ENCODE results near the gene IL15RA. TPM values are rescaled to one million over a fixed set of nuclear protein-coding genes. Genes with fewer than 3 reads are reported as not detected.
"Not testable (repeated sequence)": the region's sequence is repeated elsewhere in the genome, so short reads cannot be mapped to it uniquely, and the experiment has no call there.

The IL15RA gene
- polyA plus RNA-seq, 6 donors from 2014 or later: 0.94 to 2.3 (median 1.9) TPM; not detected in 1

- ATAC-seq (ENCODE audit: low read depth in 2 of 2) (no peak), DNase-seq (no peak)
- H3K9me3 Mint-ChIP-seq: no peaks in the 10 kb centered on the region
- H3K36me3 Mint-ChIP-seq: peaks cover 12 to 46% of the 10 kb centered on the region in 2 donors
- H3K4me1 Mint-ChIP-seq: peaks cover 0 to 5% (median 5%) of the 10 kb centered on the region in 3 donors
- H3K27me3 Mint-ChIP-seq: no peaks in the 10 kb centered on the region
- no peak overlapping the region for H3K4me3 Mint-ChIP-seq
- H3K27ac Mint-ChIP-seq: peak overlapping the region in 1 of 6 donors; percentile 36
These were observed 61.9 kb downstream of the IL15RA start for GRCh38 chr10:5915451-5915850.

DNA sequence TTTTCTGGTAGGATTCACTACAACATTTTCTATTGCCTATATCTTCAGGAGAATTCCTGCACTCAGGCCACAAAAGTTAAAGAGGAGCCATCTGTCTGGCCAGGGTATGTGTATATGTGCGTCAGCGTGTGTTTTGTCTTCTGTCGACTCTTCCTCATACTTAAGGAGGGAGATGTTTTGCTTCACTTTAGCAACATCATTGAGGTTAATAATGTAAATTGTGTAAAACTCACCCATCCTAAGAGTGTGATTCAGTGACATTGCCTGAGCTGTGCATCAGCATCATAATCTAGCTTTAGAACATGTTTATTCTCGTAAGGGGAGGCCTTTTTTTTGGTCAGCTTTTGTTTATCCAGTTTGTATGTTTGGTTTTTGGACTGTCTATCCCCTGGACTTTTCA is 63.6 kb downstream of the IL15RA start:
- no peaks in the 10 kb centered on the region for H3K9me3 Mint-ChIP-seq
- no peak overlapping the region for H3K27ac Mint-ChIP-seq
- ATAC-seq (ENCODE audit: low read depth in 2 of 2) (no peak), DNase-seq (no peak)
- H3K36me3 Mint-ChIP-seq: peaks cover 18 to 47% of the 10 kb centered on the region in 2 donors
- peaks cover 0 to 5% (median 5%) of the 10 kb centered on the region in 3 donors for H3K4me1 Mint-ChIP-seq
- no peak overlapping the region for H3K4me3 Mint-ChIP-seq
- H3K27me3 Mint-ChIP-seq: no peaks in the 10 kb centered on the region

- DNase-seq (no peak), ATAC-seq (ENCODE audit: low read depth in 2 of 2) (no peak)
- H3K4me1 Mint-ChIP-seq: peaks cover 2 to 16% (median 7%) of the 10 kb centered on the region in 3 donors
- H3K27me3 Mint-ChIP-seq: no peaks in the 10 kb centered on the region
- peaks cover 24 to 49% of the 10 kb centered on the region in 2 donors for H3K36me3 Mint-ChIP-seq
- no peak overlapping the region for H3K4me3 Mint-ChIP-seq
- peaks cover 0 to 2% (median 0%) of the 10 kb centered on the region in 7 donors for H3K9me3 Mint-ChIP-seq
- peak overlapping the region in 4 of 6 donors; percentile 9 to 92 (median 44) for H3K27ac Mint-ChIP-seq
These were observed 65.7 kb downstream of the IL15RA start for GRCh38 chr10:5911670-5912069.

DNA sequence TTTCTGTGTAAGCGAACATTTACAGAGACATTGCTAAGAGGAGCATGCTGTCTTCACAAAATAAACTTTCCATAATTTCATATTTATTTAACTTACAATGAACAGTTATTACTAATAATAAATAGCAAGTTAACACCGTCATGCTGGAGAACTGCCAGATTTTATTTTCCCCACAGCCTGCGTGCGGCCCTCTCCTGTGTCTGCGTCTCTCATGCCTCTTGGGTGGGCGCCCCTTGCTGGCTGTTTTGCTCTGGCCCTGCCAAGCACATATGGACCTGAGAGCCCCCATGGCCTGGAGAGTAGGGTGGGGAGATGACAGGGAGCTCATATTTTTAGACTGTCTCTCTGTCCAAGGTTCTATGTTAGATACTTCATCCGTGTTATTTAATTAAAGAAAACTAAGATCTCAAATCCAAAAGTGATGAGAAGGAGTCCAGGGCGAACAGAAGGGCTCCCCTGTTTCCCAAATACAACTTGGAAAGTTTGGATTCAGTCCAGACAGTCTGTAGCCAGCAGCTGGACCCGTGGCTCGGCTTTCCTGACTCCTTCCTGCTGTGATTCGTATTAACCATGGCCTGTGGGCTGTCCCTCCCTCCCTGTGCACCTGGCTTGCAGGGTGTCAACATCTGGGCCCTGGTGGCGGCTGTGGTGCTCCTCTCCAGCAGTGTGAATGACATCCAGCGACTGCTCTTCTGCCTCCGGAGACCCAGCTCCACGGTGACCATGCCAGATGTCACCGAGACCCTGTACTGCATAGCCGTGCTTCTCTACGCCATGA is 66.8 kb downstream of the IL15RA start:
- Mint-ChIP-seq H3K36me3 (peaks cover 27 to 42% of the 10 kb centered on the region in 2 donors), H3K27ac (no peak overlapping the region), H3K9me3 (peaks cover 0 to 2% (median 0%) of the 10 kb centered on the region in 7 donors), H3K4me1 (peaks cover 11 to 17% (median 11%) of the 10 kb centered on the region in 3 donors), H3K4me3 (no peak overlapping the region), H3K27me3 (no peaks in the 10 kb centered on the region)
- no peak for DNase-seq
- ATAC-seq (ENCODE audit: low read depth in 2 of 2): no peak

DNA sequence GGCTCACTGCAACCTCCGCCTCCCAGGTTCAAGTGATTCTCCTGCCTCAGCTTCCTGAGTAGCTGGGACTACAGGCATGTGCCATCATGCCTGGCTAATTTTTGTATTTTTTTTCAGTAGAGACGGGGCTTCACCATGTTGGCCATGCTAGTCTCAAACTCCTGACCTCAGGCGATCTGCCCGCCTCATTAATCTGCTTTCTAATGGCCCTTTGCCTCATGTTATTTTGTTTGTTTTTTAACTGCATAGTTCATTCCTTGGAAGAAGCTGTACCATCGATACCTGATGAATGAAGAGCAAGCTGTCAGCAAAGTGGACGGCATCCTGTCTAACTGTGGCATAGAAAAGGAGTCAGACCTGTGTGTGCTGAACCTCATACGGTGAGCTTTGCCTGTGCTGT is 68.7 kb downstream of the IL15RA start:
- peaks cover 17 to 26% (median 17%) of the 10 kb centered on the region in 3 donors for H3K4me1 Mint-ChIP-seq
- not testable (repeated sequence) for ATAC-seq (ENCODE audit: low read depth in 2 of 2); H3K4me3 Mint-ChIP-seq; DNase-seq; H3K27me3 Mint-ChIP-seq; H3K9me3 Mint-ChIP-seq
- H3K36me3 Mint-ChIP-seq: peaks cover 25 to 27% of the 10 kb centered on the region in 2 donors
- H3K27ac Mint-ChIP-seq: peak overlapping the region in 2 of 6 donors; percentile 26 to 51

GRCh38 chr10:5906651-5907050 is 70.7 kb downstream of the IL15RA start:
- Mint-ChIP-seq H3K27me3 (no peaks in the 10 kb centered on the region), H3K27ac (peak overlapping the region in 1 of 6 donors; percentile 84), H3K4me1 (peaks cover 18 to 29% (median 19%) of the 10 kb centered on the region in 3 donors), H3K4me3 (no peak overlapping the region), H3K36me3 (peaks cover 20 to 21% of the 10 kb centered on the region in 2 donors), H3K9me3 (peaks cover 0 to 2% (median 0%) of the 10 kb centered on the region in 7 donors)
- DNase-seq: no peak
- ATAC-seq (ENCODE audit: low read depth in 2 of 2): no peak

DNA sequence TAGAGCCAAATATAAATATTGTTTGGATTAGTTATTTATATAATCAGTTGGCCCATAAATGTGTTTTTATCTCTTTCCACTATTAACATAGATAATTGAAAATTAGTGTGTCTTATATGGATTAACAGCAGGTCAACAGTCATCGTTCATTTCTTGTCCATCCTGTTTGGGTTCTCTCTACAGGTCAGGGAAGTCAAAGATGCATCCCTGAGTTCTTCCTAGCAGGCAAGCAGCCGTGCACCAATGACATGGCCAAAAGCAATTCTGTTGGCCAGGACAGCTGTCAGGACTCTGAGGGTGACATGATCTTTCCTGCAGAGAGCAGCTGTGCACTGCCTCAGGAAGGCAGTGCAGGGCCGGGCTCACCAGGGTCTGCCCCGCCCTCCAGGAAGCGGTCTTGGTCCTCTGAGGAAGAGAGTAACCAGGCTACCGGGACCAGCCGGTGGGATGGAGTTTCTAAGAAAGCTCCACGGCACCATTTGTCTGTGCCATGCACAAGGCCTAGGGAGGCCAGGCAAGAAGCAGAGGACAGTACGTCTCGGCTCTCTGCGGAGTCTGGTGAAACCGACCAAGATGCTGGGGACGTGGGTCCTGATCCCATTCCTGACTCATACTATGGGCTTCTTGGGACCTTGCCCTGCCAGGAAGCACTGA is 71.4 kb downstream of the IL15RA start:
- Mint-ChIP-seq H3K36me3 (peaks cover 16% of the 10 kb centered on the region in 2 donors), H3K4me3 (peak overlapping the region in 1 of 8 donors; percentile 57), H3K4me1 (peaks cover 15 to 25% (median 19%) of the 10 kb centered on the region in 3 donors), H3K27ac (peak overlapping the region in 2 of 6 donors; percentile 12 to 26), H3K27me3 (no peaks in the 10 kb centered on the region), H3K9me3 (peaks cover 0 to 2% (median 0%) of the 10 kb centered on the region in 7 donors)
- DNase-seq (no peak), ATAC-seq (ENCODE audit: low read depth in 2 of 2) (no peak)

DNA sequence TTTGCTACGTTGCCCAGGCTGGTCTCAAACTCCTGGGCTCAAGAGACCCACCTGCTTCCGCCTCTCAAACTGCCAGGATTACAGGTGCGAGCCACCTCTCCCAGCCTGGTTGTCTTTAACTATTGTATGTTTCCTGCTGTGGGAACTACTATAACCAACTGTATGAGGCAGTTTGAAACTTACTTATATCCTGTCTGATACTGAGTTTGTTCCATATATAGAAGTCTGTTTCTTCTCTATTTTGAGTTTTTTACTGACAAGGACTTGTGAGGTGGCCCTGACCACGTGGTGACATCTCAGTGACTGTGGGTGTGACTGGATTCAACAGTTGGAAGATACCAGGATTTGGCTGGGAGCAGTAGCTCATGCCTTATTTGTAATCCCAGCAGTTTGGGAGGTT is 73.1 kb downstream of the IL15RA start:
- H3K27ac Mint-ChIP-seq: peak overlapping the region in 3 of 6 donors; percentile 83 to 90 (median 89)

GRCh38 chr10:5903563-5903962 is 73.8 kb downstream of the IL15RA start:
- H3K27me3 Mint-ChIP-seq: no peaks in the 10 kb centered on the region
- H3K9me3 Mint-ChIP-seq: peaks cover 0 to 2% (median 0%) of the 10 kb centered on the region in 7 donors
- peak overlapping the region in 1 of 6 donors; percentile 54 for H3K27ac Mint-ChIP-seq
- peaks cover 8 to 10% of the 10 kb centered on the region in 2 donors for H3K36me3 Mint-ChIP-seq
- H3K4me1 Mint-ChIP-seq: peaks cover 15 to 32% (median 30%) of the 10 kb centered on the region in 3 donors
- H3K4me3 Mint-ChIP-seq: no peak overlapping the region
- ATAC-seq (ENCODE audit: low read depth in 2 of 2) (no peak), DNase-seq (no peak)

More for the DNA sequence above, 73.1 kb downstream of the IL15RA start:
- Mint-ChIP-seq H3K36me3 (peaks cover 14 to 16% of the 10 kb centered on the region in 2 donors), H3K4me3 (peak overlapping the region in 3 of 8 donors; percentile 20 to 45 (median 21)), H3K4me1 (peaks cover 15 to 29% (median 28%) of the 10 kb centered on the region in 3 donors), H3K9me3 (peaks cover 0 to 2% (median 0%) of the 10 kb centered on the region in 7 donors), H3K27me3 (no peaks in the 10 kb centered on the region)
- ATAC-seq (ENCODE audit: low read depth in 2 of 2) (no peak), DNase-seq (no peak)

DNA sequence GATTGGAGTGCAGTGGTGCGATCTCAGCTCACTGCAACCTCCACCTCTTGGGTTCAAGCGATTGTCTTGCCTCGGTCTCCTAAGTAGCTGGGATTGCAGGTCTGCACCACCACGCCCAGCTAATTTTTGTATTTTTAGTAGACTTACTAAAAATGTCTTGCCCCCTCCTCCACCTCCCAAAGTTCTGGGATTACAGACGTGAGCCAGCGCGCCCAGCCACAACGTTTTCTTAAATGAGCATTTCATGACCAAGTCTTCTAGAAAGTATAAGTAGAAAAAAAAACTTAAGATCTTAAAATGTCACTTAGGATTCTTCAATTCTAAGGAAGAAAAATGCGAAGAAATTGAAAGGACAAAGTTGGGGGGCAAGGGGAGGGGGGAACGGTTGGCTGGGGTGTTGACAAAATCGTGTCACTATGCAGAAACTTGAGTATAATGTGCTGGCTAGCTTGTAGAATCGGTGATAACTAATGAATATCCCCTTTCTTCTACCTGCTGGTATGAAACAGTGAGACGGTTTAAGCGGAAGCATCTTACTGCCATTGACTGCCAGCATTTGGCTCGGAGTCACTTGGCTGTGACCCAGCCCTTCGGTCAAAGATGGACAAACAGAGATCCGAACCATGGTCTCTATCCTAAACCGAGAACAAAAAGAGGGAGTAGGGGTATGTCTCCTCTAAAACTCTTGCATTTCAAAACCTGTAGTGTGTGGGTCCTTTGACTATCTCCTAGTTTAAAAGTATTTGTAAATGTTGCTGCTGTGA is 74.7 kb downstream of the IL15RA start:
- no peak for ATAC-seq (ENCODE audit: low read depth in 2 of 2)
- DNase-seq: no peak
- no peaks in the 10 kb centered on the region for H3K9me3 Mint-ChIP-seq
- H3K27me3 Mint-ChIP-seq: no peaks in the 10 kb centered on the region
- H3K4me3 Mint-ChIP-seq: no peak overlapping the region
- H3K27ac Mint-ChIP-seq: peak overlapping the region in 1 of 6 donors; percentile 6
- peaks cover 7 to 9% of the 10 kb centered on the region in 2 donors for H3K36me3 Mint-ChIP-seq
- peaks cover 15 to 33% (median 28%) of the 10 kb centered on the region in 3 donors for H3K4me1 Mint-ChIP-seq
